Right lobe of liver (tissue), 6 donors: ENCODE results near the gene WDR48. TPM values are rescaled to one million over a fixed set of nuclear protein-coding genes. Genes with fewer than 3 reads are reported as not detected.
A peak's percentile ranks its signal among the peaks of the same experiment; 100 is the strongest.

Experiments
- ATAC-seq, 4 donors: fragments of 200-7000 bp; cut with Tn5 transposase; one replicate each; pipeline ENCODE4 v1.9.1; 2020; ENCODE audit warnings: mild to moderate bottlenecking in 4 of 4, moderate library complexity in 4 of 4
- DNase-seq, 3 donors: peaks; one replicate each; pipeline ENCODE4 v3.0.0-alpha.2; 2020
- H3K27ac ChIP-seq, 3 donors: fragments of 200-600 bp; one replicate each; pipeline ENCODE4 v1.8.0; 2022
- H3K27me3 ChIP-seq, 2 donors: fragments of 200-600 bp; one replicate each; pipeline ENCODE4 v1.8.0; 2022
- H3K36me3 ChIP-seq, 4 donors: fragments of 200-600 bp; sonication (generic) in 1 of 4; one replicate each; pipeline versions ENCODE4 v1.5.1 to v1.8.0; 2017 to 2022; ENCODE audit warnings: control low read depth in 1 of 4
- H3K4me1 ChIP-seq, 4 donors: fragments of 200-600 bp; sonication (generic) in 1 of 4; one replicate each; pipeline versions ENCODE4 v1.5.1 to v1.8.0; 2017 to 2022; ENCODE audit warnings: control low read depth in 1 of 4
- H3K4me3 ChIP-seq, 3 donors: fragments of 200-600 bp; one replicate each; pipeline ENCODE4 v1.8.0; 2022
- H3K9me3 ChIP-seq, 4 donors: fragments of 200-600 bp; sonication (generic) in 1 of 4; one replicate each; pipeline versions ENCODE4 v1.5.1 to v1.8.0; 2017 to 2022; ENCODE audit warnings: control low read depth in 1 of 4
- CTCF ChIP-seq, 4 donors: fragments of 200-600 bp in 3 of 4; fragments of 450-650 bp in 1 of 4; IDR thresholded peaks; one replicate each; pipeline versions ENCODE4 v1.5.1 to v1.8.0; 2016 to 2022; ENCODE audit warnings: antibody characterized with exemption in 4 of 4, mild to moderate bottlenecking in 2 of 4
- POLR2A ChIP-seq: fragments of 450-650 bp; IDR thresholded peaks from one replicate; pipeline ENCODE4 v1.6.1; 2017; ENCODE audit warnings: antibody characterized with exemption, mild to moderate bottlenecking
- WGBS: methylation state at CpG from one replicate; pipeline ENCODE4 v1.1.6; 2018; ENCODE audit warnings: low coverage, low lambda C conversion rate; ENCODE audit not compliant: insufficient coverage; ENCODE audit errors: missing lambda C conversion rate; 5-methylcytosine and 5-hydroxymethylcytosine counted together
- intact Hi-C, 2 donors: fragments of 100-400 bp; cut with DNase I; formaldehyde crosslinking; loops; one replicate each; pipeline versions ENCODE4 v1.11.2 to v1.14.1; 2022
- long read RNA-seq: library from polyadenylated mRNA; unstranded; transcript quantifications from one replicate; pipeline ENCODE4 v2.0.0, GENCODE V29; 2019
- total RNA-seq, 6 experiments: library from RNA; depleted of rRNA in 2 of 6; stranded (reverse); fragments of >200 nt in 2 of 6; fragmentation: NEBNext Ultra II Directional in 3 of 6; extraction: Animal tissue kit (Norgen Biotek cat#: 25700) in 3 of 6; gene quantifications; one replicate each; pipeline versions ENCODE4 v1.1.0 to v1.2.4, GENCODE V29; 2016 to 2023
- donor health status: DM: no; HTN: yes; CAD: no.
- donor health status: DM: no; HTN: no; CAD: no.
- donor health status: DM: no; HTN: no; CAD: no.
- donor health status: DM: no; HTN: yes; CAD: no.
- donor health status: DM: no; HTN: yes; CAD: no.

The WDR48 gene
- 10 to 100 TPM; 11.3 to 21.9 (median 18.3) TPM for total RNA-seq
- long read RNA-seq, partial matches to known transcripts = 5 of 7 reads
- long read RNA-seq, other reads (novel, unspliced or antisense) = 1 of 7 reads

GRCh38 chr3:39051649-39052561 lies at the start of gene WDR48, which contains the start of gene SCN11A:
Gene WDR48, plus strand, starts transcription at chr3:39052016. Its CDS starts 10 bp downstream, at chr3:39052026.
Gene SCN11A, minus strand, starts transcription at chr3:39051944. Its CDS starts 101,582 bp downstream, at chr3:38950362.
- Histone ChIP-seq H3K4me3 (peak within 1 kb of the TSS; percentile 79 to 96 (median 93)), H3K27ac (peak within 1 kb of the TSS; percentile 87 to 99 (median 93)), H3K27me3 (no peaks in the 10 kb centered on the region), H3K36me3 (no peaks in the 10 kb centered on the region), H3K4me1 (peaks cover 0 to 15% (median 6%) of the 10 kb centered on the region in 4 donors), H3K9me3 (no peaks in the 10 kb centered on the region)
- ATAC-seq (peak; percentile 98 to 100 (median 99)), DNase-seq (peak; percentile 95 to 97 (median 96))
- intact Hi-C loops = no loop called here
- TF ChIP-seq CTCF (IDR thresholded peaks at IDR 0.05) (no peak), POLR2A (peak; percentile 81)
- 0% methylated on average over 20 of the region's 68 CpGs for WGBS

DNA sequence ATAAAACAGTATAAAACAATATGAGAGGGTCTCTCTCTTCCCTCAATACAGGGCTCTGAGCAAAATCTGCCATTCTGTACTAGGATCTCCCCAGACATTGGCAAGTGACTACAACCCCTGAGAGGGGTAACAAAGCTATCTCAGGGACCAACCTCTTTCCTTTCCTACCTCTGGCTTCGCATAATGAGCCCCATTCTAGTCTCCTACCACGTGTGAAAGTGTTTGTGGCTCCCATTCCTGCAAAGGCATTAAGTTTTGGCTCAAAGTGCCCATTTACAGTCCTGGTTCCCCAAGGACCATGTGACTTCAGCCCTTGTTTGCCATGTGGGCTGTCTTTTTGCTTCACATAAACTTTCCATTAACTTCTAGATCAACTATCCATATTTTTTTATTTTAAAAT lies 46.5 kb upstream of the WDR48 start:
- no peak overlapping the region for H3K27ac ChIP-seq
- intact Hi-C loops = no loop called here
- no peaks in the 10 kb centered on the region for H3K27me3 ChIP-seq
- no peaks in the 10 kb centered on the region for H3K9me3 ChIP-seq
- DNase-seq = no peak
- H3K4me3 ChIP-seq = no peak overlapping the region
- no peak for ATAC-seq
- no peaks in the 10 kb centered on the region for H3K36me3 ChIP-seq
- TF ChIP-seq CTCF (IDR thresholded peaks at IDR 0.05) (no peak), POLR2A (no peak)
- no peaks in the 10 kb centered on the region for H3K4me1 ChIP-seq
- WGBS = 36% methylated on average over 2 of the region's 2 CpGs

GRCh38 chr3:39011191-39011736 lies 40.6 kb upstream of the WDR48 start:
- Histone ChIP-seq H3K4me1 (no peaks in the 10 kb centered on the region), H3K4me3 (no peak overlapping the region), H3K27ac (no peak overlapping the region), H3K9me3 (no peaks in the 10 kb centered on the region), H3K27me3 (no peaks in the 10 kb centered on the region), H3K36me3 (no peaks in the 10 kb centered on the region)
- 56% methylated on average over 2 of the region's 2 CpGs for WGBS
- ATAC-seq = no peak
- no peak for TF ChIP-seq CTCF (IDR thresholded peaks at IDR 0.05)
- no peak for TF ChIP-seq POLR2A
- no peak for DNase-seq
- intact Hi-C loops = no loop called here

GRCh38 chr3:39013289-39013688 lies 38.5 kb upstream of the WDR48 start:
- Histone ChIP-seq H3K27me3 (no peaks in the 10 kb centered on the region), H3K4me1 (no peaks in the 10 kb centered on the region), H3K36me3 (no peaks in the 10 kb centered on the region), H3K9me3 (no peaks in the 10 kb centered on the region), H3K4me3 (no peak overlapping the region), H3K27ac (no peak overlapping the region)
- WGBS = 52% methylated on average over 2 of the region's 2 CpGs
- TF ChIP-seq POLR2A (no peak), CTCF (IDR thresholded peaks at IDR 0.05) (no peak)
- intact Hi-C loops = no loop called here
- DNase-seq = no peak
- peak in 1 of 4 donors; percentile 42 for ATAC-seq
